SJSA1 (cell line): ENCODE data around the gene FJX1. TPM values are rescaled to one million over a fixed set of nuclear protein-coding genes. Genes with fewer than 3 reads are reported as not detected.
A peak's percentile ranks its signal among the peaks of the same experiment; 100 is the strongest.

Source experiments
- DNase-seq, 2 experiments: peaks; one replicate each; pipeline ENCODE4 v3.0.0-alpha.2; 2015 to 2020; ENCODE audit warnings: low spot score in 2 of 2, low read depth in 1 of 2
- H3K27ac ChIP-seq: fragments of 250-450 bp; sonication (Bioruptor Pico); 2 replicates; pipeline ENCODE4 v1.5.1; 2020; ENCODE audit warnings: mild to moderate bottlenecking, moderate library complexity
- H3K27me3 ChIP-seq: fragments of 250-450 bp; sonication (Bioruptor Pico); replicated peaks from 2 replicates; pipeline ENCODE4 v1.5.1; 2020; ENCODE audit warnings: mild to moderate bottlenecking, moderate library complexity
- H3K36me3 ChIP-seq: fragments of 250-450 bp; sonication (Bioruptor Pico); 2 replicates; pipeline ENCODE4 v1.5.1; 2020; ENCODE audit warnings: mild to moderate bottlenecking
- H3K4me1 ChIP-seq: fragments of 250-450 bp; sonication (Bioruptor Pico); replicated peaks from 2 replicates; pipeline ENCODE4 v1.6.1; 2021; ENCODE audit warnings: mild to moderate bottlenecking
- H3K4me3 ChIP-seq: fragments of 250-450 bp; sonication (Bioruptor Pico); 2 replicates; pipeline ENCODE4 v1.5.1; 2020; ENCODE audit warnings: mild to moderate bottlenecking
- H3K9me3 ChIP-seq: fragments of 250-450 bp; sonication (Bioruptor Pico); replicated peaks from 2 replicates; pipeline ENCODE4 v1.5.1; 2020; ENCODE audit warnings: mild to moderate bottlenecking
- total RNA-seq: library from RNA; depleted of rRNA; stranded (reverse); fragments of >200 nt; shearing (Covaris generic); gene quantifications from 2 replicates; pipeline ENCODE4 v1.2.3, GENCODE V29; 2014; rRNA removed

Gene FJX1, protein sequence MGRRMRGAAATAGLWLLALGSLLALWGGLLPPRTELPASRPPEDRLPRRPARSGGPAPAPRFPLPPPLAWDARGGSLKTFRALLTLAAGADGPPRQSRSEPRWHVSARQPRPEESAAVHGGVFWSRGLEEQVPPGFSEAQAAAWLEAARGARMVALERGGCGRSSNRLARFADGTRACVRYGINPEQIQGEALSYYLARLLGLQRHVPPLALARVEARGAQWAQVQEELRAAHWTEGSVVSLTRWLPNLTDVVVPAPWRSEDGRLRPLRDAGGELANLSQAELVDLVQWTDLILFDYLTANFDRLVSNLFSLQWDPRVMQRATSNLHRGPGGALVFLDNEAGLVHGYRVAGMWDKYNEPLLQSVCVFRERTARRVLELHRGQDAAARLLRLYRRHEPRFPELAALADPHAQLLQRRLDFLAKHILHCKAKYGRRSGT
- 26.2 and 31.7 TPM in 2 replicates for total RNA-seq

DNA sequence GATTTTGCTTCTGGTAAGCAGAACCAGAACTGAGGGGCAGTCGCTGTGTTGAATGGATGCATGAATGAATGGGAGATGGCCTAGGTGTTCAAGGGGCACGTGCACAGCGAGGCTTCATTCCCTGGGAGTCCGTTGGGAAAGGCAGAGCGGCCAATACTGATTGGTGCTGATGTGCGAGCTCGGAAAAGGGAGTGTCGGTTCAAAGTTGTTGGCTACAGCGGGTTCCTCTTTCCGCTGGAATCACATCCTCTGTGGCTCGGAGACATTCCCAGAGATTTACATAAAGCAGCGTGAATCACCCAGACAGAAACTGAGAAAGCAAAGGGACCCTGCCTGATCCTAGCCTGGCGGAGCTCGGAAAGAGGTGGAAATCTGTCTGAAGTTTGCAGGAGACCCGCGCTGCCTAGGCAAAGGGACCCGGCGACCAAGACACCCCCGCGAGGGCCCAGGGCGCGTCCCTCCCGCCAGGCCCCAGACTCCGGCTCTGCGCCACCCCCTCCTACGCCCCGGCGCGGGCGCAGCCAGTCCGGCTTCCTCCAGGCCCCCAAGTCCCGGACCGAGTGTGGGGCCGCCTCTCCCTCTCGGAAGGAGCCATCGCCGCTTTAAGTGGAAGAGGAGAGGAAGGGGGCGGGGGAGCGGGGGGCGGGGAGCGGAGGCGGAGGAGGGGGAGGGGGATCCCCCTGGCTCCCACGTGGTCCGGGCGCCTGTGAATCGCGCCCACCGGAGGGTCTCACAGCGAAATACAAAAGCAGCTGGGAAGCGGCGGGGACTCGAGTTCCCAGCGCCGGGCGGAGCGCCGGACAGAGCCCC lies at the start of gene FJX1:
TSS of gene FJX1 (plus strand) at position 774 of the 810 bp plus-strand sequence. CDS start 177 bp downstream, outside the sequence.
- no peaks in the 10 kb centered on the region for H3K27me3 ChIP-seq
- H3K27ac ChIP-seq: peak within 1 kb of the TSS; percentile 95
- peaks cover 9% of the 10 kb centered on the region; the same call in 1 of the 2 replicates for H3K36me3 ChIP-seq
- peaks cover 60% of the 10 kb centered on the region for H3K4me1 ChIP-seq
- peak; percentile 83 to 90 for DNase-seq
- peak within 1 kb of the TSS; percentile 76 for H3K4me3 ChIP-seq
- no peaks in the 10 kb centered on the region for H3K9me3 ChIP-seq

DNA sequence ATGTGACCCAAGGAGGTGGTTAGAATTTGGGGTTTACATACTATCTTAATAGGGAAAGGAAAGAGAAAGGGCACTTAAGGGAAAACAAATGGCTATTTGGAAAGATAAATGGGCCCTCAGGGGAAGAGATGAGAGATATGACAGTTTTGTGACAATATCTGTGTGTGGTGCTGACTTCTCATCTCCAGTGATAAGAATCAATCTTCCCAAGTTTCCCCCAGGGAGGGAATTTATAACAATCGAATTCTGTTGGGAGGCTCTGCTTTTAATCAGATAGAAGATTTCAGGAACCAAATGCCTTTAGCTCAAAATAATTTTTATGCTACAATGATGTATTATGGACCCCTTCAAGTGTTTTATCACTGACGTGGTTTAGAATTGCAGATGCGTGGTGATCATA lies 46.6 kb upstream of the FJX1 start:
- H3K36me3 ChIP-seq: no peaks in the 10 kb centered on the region
- H3K27me3 ChIP-seq: no peaks in the 10 kb centered on the region
- no peaks in the 10 kb centered on the region for H3K4me1 ChIP-seq
- no peak overlapping the region for H3K4me3 ChIP-seq
- no peak overlapping the region for H3K27ac ChIP-seq
- H3K9me3 ChIP-seq: no peaks in the 10 kb centered on the region
- no peak for DNase-seq

DNA sequence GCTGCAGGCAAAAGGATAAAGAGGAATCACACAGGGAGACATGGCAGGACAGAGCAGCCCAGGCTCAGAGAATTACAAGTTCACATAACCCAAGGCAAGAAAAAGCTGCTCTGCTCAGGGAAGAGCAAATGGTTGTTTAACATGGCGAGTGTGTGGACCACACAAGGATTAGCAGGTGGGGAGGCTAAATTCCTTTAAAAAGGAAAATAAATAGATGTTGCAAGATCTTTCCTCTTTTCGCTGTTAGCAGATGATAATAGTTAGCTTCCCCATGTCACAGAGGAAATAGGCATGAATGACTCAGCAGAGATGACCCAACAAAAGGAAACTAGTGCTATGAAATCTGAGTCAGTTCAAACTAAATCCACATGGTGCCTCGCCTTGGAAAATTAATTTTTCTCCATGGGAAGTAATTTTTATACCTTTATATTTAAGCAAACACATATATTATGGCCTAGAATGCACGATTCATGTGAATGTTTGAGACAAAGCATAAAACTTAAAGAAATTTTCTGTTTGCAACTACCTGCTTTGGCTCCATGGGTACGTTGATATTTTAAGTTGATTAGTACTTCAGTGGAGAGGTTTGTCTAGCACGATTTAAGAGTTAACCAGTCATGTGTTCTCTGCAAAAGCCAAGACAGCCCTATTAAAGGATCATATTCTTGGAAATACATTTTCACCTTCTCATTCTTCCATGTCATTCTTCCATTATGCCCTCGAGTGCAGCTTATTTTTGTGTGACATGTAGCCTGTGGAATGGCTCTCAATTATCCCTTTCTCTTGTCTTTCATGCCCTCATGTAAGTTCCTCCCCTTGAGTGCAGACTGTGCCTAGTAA lies 38.5 kb upstream of the FJX1 start:
- peak; percentile 78 to 95 for DNase-seq
- Histone ChIP-seq H3K36me3 (no peaks in the 10 kb centered on the region), H3K27ac (peak overlapping the region; percentile 95), H3K27me3 (no peaks in the 10 kb centered on the region), H3K9me3 (no peaks in the 10 kb centered on the region), H3K4me3 (no peak overlapping the region), H3K4me1 (peaks cover 51% of the 10 kb centered on the region)

DNA sequence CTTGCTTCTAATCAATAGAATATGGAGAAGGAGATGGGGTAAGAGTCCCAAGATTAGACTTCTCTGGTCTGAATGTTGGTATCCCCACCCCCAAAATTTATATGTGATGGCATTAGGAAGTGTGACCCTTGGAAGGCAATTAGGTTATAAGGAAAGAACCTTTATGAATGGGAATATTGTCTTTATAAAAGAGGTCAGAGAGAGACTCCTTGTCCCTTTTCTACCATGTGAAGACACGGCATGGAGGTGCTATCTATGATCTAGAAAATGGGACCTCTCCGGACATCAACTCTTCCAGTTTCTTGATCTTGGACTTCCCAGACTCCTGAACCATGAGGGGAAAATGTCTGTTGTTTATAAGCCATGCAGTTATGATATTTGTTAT lies 37.9 kb upstream of the FJX1 start:
- H3K4me3 ChIP-seq: no peak overlapping the region
- H3K4me1 ChIP-seq: peaks cover 57% of the 10 kb centered on the region

DNA sequence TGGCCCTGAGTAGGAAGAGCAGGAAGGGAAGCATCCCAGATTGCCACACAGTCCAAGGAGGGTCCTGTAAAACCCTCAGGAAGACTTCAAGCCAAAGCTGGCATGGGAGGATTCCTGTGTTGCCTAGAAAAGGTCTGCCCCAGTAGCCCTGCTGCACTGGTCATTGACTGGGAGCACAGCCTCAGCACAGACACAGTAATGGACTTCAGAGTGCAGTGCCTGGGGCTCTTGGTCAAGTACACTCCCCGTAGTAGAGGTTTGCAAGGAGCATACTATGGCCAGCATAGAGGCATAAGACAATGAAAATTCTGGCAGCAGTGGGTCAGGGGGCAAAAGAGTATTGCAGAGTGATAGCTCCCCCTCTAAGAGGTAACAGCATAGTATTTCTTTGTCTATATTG lies 36.2 kb upstream of the FJX1 start:
- Histone ChIP-seq H3K36me3 (no peaks in the 10 kb centered on the region), H3K27ac (peak overlapping the region; percentile 95), H3K4me1 (peaks cover 71% of the 10 kb centered on the region)

More for the DNA sequence above, 37.9 kb upstream of the FJX1 start:
- no peak for DNase-seq
- no peaks in the 10 kb centered on the region for H3K9me3 ChIP-seq
- H3K27me3 ChIP-seq: no peaks in the 10 kb centered on the region
- H3K27ac ChIP-seq: peak overlapping the region; percentile 95
- no peaks in the 10 kb centered on the region for H3K36me3 ChIP-seq

DNA sequence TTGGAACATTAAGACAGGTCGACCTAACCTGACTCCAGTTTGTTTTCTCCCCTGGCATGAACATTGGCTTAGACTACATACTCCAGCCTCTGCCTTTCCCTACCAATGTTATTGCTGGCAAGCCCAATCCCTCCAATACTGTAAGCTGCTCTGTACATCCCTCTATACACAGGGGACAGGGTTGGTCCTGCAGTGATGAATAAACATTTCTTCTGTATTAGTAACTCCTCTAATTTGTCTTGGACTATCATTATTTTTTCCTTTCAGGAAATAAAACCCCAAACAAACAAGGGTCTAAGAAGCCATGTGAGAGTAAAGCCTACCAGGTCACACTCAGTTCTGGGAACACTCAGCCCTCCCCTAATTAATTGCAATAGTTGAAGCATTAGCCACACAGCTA lies 35.1 kb upstream of the FJX1 start:
- Histone ChIP-seq H3K4me3 (no peak overlapping the region), H3K27ac (peak overlapping the region; percentile 95), H3K36me3 (no peaks in the 10 kb centered on the region), H3K9me3 (no peaks in the 10 kb centered on the region), H3K27me3 (no peaks in the 10 kb centered on the region), H3K4me1 (peaks cover 82% of the 10 kb centered on the region)
- DNase-seq: peak; percentile 49 to 55

More for the DNA sequence above, 36.2 kb upstream of the FJX1 start:
- H3K27me3 ChIP-seq: no peaks in the 10 kb centered on the region
- peak in 1 of 2 experiments; percentile 21 for DNase-seq
- no peaks in the 10 kb centered on the region for H3K9me3 ChIP-seq
- H3K4me3 ChIP-seq: no peak overlapping the region

DNA sequence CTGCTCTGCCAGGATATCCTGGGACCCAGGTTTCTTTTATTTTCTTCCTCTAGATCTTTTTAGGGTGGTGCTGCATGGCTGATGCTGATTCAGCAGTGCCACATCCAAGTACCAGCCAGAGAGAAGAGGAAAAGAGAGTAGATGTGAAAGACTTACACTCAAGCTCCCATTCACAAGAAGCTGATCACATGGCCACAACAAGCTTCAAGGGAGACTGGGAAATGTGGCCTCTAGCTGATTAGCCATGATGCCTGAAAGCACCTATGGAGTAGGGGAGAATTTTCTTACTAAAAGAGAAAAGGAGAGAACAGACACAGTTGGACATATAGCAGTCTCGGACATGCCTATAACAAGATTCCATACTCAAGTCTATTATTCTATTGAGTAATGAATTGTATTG lies 34.4 kb upstream of the FJX1 start:
- peaks cover 89% of the 10 kb centered on the region for H3K4me1 ChIP-seq

DNA sequence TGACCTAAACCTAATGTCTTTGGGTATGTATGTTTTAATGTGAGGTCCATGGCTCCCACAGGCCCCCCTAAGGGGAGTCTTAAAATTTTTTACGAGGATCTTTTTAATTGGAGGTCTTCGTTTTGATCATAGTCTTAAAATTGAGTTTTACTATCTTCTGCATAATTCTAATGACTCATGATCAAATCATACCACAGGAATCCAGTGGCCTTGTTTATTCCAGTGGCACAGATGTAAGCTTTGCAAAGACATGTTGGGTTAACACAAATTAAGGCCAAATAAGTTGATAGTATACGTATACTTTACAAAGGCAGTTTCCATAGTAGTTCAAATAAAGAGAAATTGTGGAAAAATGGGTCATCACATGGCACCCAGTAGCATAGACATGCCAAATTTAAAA lies 33.9 kb upstream of the FJX1 start:
- Histone ChIP-seq H3K4me3 (no peak overlapping the region), H3K4me1 (peaks cover 93% of the 10 kb centered on the region), H3K36me3 (no peaks in the 10 kb centered on the region), H3K9me3 (no peaks in the 10 kb centered on the region), H3K27me3 (no peaks in the 10 kb centered on the region), H3K27ac (peak overlapping the region; percentile 95)
- DNase-seq: peak in 1 of 2 experiments; percentile 68

More for the DNA sequence above, 34.4 kb upstream of the FJX1 start:
- no peak for DNase-seq
- Histone ChIP-seq H3K27me3 (no peaks in the 10 kb centered on the region), H3K9me3 (no peaks in the 10 kb centered on the region), H3K27ac (peak overlapping the region; percentile 95), H3K36me3 (no peaks in the 10 kb centered on the region), H3K4me3 (no peak overlapping the region)

DNA sequence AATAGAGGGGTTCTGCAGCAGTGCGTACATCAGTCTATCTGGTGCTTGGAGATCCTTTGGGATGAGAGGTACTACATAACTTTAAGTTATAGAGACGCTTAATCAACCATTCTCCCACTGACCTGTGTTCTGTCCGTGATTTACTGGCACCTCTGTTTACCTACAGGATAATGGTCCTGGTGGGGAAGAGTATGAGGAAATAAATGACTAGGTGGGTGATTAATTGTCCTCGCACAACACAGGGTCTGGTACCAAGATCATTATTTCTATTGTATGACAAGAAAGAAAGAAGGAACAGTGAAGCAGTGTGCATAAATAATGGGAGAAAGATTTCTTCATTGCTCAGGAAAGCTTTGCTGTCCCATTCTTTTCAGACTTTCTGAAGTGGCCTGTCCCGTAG lies 32.8 kb upstream of the FJX1 start:
- peaks cover 97% of the 10 kb centered on the region for H3K4me1 ChIP-seq
- H3K27ac ChIP-seq: no peak overlapping the region
- DNase-seq: no peak
- H3K27me3 ChIP-seq: no peaks in the 10 kb centered on the region
- no peak overlapping the region for H3K4me3 ChIP-seq
- H3K36me3 ChIP-seq: no peaks in the 10 kb centered on the region
- no peaks in the 10 kb centered on the region for H3K9me3 ChIP-seq

DNA sequence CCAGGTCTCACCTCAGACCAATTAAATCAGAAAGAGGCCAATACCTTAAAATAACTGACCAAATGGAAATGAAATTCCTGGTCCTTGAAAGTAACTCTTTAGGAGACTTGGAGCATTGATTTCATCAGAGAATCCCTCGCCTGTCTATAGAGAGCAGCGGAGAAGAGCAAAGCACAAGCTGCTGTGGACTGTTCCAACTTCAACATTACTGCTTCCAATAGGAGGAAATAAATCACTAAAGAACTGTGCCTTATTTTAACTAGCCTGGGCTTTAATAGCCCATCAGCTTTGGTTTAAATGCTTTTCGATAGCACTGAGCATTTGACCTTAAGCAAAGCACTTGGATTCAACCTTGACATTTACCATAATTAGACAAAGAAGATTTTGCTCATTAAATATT lies 32.0 kb upstream of the FJX1 start:
- Histone ChIP-seq H3K27ac (no peak overlapping the region), H3K36me3 (no peaks in the 10 kb centered on the region), H3K4me1 (peaks cover 93% of the 10 kb centered on the region), H3K9me3 (no peaks in the 10 kb centered on the region), H3K27me3 (no peaks in the 10 kb centered on the region), H3K4me3 (no peak overlapping the region)
- DNase-seq: no peak

DNA sequence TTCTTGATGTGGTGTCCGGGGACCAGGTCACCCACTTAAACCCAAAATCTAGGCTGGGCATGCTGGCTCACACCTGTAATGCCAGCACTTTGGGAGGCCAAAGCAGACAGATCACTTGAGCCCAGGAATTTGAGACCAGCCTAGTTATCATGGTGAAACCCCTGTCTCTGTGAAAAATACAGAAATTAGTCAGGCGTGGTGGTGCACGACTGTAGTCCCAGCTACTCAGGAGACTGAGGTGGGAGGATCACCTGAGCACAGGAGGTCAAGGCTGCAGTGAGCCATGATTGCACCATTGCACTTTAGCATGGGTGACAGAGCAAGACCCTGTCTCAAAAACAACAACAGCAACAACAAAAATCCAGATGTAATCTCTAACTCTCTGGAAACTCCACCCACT lies 30.3 kb upstream of the FJX1 start:
- no peak overlapping the region for H3K4me3 ChIP-seq
- no peaks in the 10 kb centered on the region for H3K36me3 ChIP-seq
- no peak for DNase-seq
- H3K4me1 ChIP-seq: peaks cover 83% of the 10 kb centered on the region
- no peaks in the 10 kb centered on the region for H3K27me3 ChIP-seq
- H3K9me3 ChIP-seq: no peaks in the 10 kb centered on the region
- peak overlapping the region; percentile 86 for H3K27ac ChIP-seq

DNA sequence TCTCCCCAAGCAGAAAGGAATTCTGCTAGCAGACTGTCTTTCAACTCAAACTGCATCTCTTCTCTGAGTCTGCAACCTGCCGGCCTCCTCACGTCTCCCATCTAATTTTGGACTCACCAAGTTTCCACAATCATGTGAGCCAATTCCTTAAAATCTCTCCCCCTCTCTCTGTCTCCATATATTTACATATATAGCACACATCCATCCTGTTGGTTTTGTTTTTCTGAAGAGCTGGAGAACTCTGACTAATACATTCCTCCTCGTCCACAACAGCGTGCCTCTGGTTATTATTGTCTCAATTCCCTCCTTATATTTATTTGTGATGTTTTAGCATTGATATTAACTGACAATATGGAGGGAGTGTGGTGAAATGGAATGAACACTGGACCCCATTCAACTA lies 29.6 kb upstream of the FJX1 start:
- Histone ChIP-seq H3K4me1 (peaks cover 83% of the 10 kb centered on the region), H3K27me3 (no peaks in the 10 kb centered on the region), H3K27ac (peak overlapping the region; percentile 86), H3K4me3 (no peak overlapping the region), H3K36me3 (no peaks in the 10 kb centered on the region), H3K9me3 (no peaks in the 10 kb centered on the region)
- peak; percentile 56 to 92 for DNase-seq

DNA sequence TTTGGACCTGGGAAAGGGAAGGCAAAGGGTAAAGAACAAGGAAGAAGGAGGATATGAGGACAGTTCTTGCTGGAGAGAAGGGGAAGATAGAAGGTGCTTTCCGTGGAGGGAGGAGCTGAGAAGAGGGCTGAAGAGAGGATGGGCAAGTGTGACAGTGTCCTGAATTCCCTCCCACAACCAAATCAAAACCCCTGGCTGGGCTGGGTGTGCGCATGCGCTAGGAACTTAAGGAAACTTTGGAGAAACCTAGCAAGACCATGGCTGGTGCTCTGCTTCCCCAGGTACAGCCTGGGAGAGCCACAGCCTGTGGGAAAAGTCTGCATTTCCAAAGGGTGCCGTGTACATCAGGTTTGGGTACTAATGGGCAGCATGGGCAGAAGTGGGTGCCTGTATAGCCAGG lies 29.0 kb upstream of the FJX1 start:
- Histone ChIP-seq H3K9me3 (no peaks in the 10 kb centered on the region), H3K36me3 (no peaks in the 10 kb centered on the region), H3K4me3 (no peak overlapping the region), H3K27me3 (no peaks in the 10 kb centered on the region), H3K4me1 (peaks cover 80% of the 10 kb centered on the region), H3K27ac (peak overlapping the region; percentile 86)
- DNase-seq: no peak
